HG02571 (cell line): ENCODE data around the gene F2RL3.
"Not testable (repeated sequence)": the region's sequence is repeated elsewhere in the genome, so short reads cannot be mapped to it uniquely, and the experiment has no call there.

Source experiments
- ATAC-seq: cut with Tn5 transposase; IDR thresholded peaks from one replicate; pipeline ENCODE4 v1.9.1; 2021; ENCODE audit warnings: mild to moderate bottlenecking, moderate library complexity; ENCODE audit not compliant: unreplicated experiment

F2RL3 gene

GRCh38 chr19:16874250-16874977 lies 14.4 kb upstream of the F2RL3 start:
- ATAC-seq, result no peak

- ATAC-seq, result not testable (repeated sequence)
Observed at GRCh38 chr19:16874978-16875299, 13.9 kb upstream of the F2RL3 start.

- ATAC-seq, result no peak
Observed at GRCh38 chr19:16875584-16876555, 12.9 kb upstream of the F2RL3 start.

GRCh38 chr19:16876904-16877361 lies 11.9 kb upstream of the F2RL3 start:
- no peak for ATAC-seq

- ATAC-seq, result no peak
Observed at GRCh38 chr19:16877581-16877980, 11.2 kb upstream of the F2RL3 start.

- no peak for ATAC-seq
Observed at GRCh38 chr19:16878181-16878965, 10.4 kb upstream of the F2RL3 start.

GRCh38 chr19:16880884-16881554 lies 7.8 kb upstream of the F2RL3 start:
- ATAC-seq, result no peak

GRCh38 chr19:16882146-16882545 lies 6.7 kb upstream of the F2RL3 start:
- no peak for ATAC-seq

- ATAC-seq, result no peak
Observed at GRCh38 chr19:16883522-16883921, 5.3 kb upstream of the F2RL3 start.

GRCh38 chr19:16885166-16885565 lies 3.6 kb upstream of the F2RL3 start:
- no peak for ATAC-seq

GRCh38 chr19:16886305-16886880 lies 2.4 kb upstream of the F2RL3 start:
- no peak for ATAC-seq

GRCh38 chr19:16887353-16888265 lies 1.2 kb upstream of the F2RL3 start:
- no peak for ATAC-seq

- ATAC-seq, result no peak
Observed at GRCh38 chr19:16889366-16889882, 625 bp downstream of the F2RL3 start.

- no peak for ATAC-seq
Observed at GRCh38 chr19:16889883-16890460, 1.2 kb downstream of the F2RL3 start.

GRCh38 chr19:16890461-16891184 lies 1.8 kb downstream of the F2RL3 start:
- ATAC-seq, result no peak

GRCh38 chr19:16891696-16892382 lies 3.0 kb downstream of the F2RL3 start:
- ATAC-seq, result no peak

- ATAC-seq, result no peak
Observed at GRCh38 chr19:16892436-16892835, 3.6 kb downstream of the F2RL3 start.
